ENCODE data around the gene KRTAP5-2. TPM values are rescaled to one million over a fixed set of nuclear protein-coding genes. Genes with fewer than 3 reads are reported as not detected.
A peak's percentile ranks its signal among the peaks of the same experiment; 100 is the strongest.

Gene KRTAP5-2
- total RNA-seq, 1 donor from 2014 or later, result not detected

GRCh38 chr11:1567052-1567720 lies 30.9 kb downstream of the KRTAP5-2 start:
- TF ChIP-seq CTCF (IDR thresholded peaks at IDR 0.05), result no peak
- Histone ChIP-seq H3K27ac (no peak overlapping the region), H3K9me3 (no peaks in the 10 kb centered on the region), H3K4me3 (no peak overlapping the region), H3K27me3 (no peaks in the 10 kb centered on the region), H3K36me3 (peaks cover 17 to 19% of the 10 kb centered on the region in 2 donors), H3K4me1 (peaks cover 10 to 29% of the 10 kb centered on the region in 2 donors)
- intact Hi-C loops (cut with DNase I), result loop anchor here (10.0 kb wide), 1 partner anchor 838 kb away; the partner anchor contains the start of gene TSSC4
- DNase-seq (ENCODE audit: low spot score in 2 of 2), result no peak

- intact Hi-C loops (cut with DNase I), result loop anchor here (10.0 kb wide), 1 partner anchor 838 kb away; the partner anchor contains the start of gene TSSC4
- DNase-seq (ENCODE audit: low spot score in 2 of 2), result peak in 1 of 2 donors; percentile 57
- Histone ChIP-seq H3K4me3 (no peak overlapping the region), H3K9me3 (no peaks in the 10 kb centered on the region), H3K27me3 (no peaks in the 10 kb centered on the region), H3K4me1 (peaks cover 10 to 29% of the 10 kb centered on the region in 2 donors), H3K27ac (no peak overlapping the region), H3K36me3 (peaks cover 17 to 19% of the 10 kb centered on the region in 2 donors)
- no peak for TF ChIP-seq CTCF (IDR thresholded peaks at IDR 0.05)
These were observed 31.6 kb downstream of the KRTAP5-2 start for GRCh38 chr11:1566381-1567051.

- intact Hi-C loops (cut with DNase I), result loop anchor here (10.0 kb wide), 1 partner anchor 839 kb away; the partner anchor contains the start of gene TSSC4
- peaks cover 9 to 26% of the 10 kb centered on the region in 2 donors for H3K4me1 ChIP-seq
- no peaks in the 10 kb centered on the region for H3K27me3 ChIP-seq
- H3K4me3 ChIP-seq, result no peak overlapping the region
- no peak for TF ChIP-seq CTCF (IDR thresholded peaks at IDR 0.05)
- no peak for DNase-seq (ENCODE audit: low spot score in 2 of 2)
- H3K9me3 ChIP-seq, result no peaks in the 10 kb centered on the region
- peaks cover 24% of the 10 kb centered on the region in 2 donors for H3K36me3 ChIP-seq
- H3K27ac ChIP-seq, result no peak overlapping the region
These were observed 32.2 kb downstream of the KRTAP5-2 start for GRCh38 chr11:1565904-1566247.

- intact Hi-C loops (cut with DNase I), result loop anchor here (10.0 kb wide), 1 partner anchor 839 kb away; the partner anchor contains the start of gene TSSC4
- DNase-seq (ENCODE audit: low spot score in 2 of 2), result peak in 1 of 2 donors; percentile 61
- no peak for TF ChIP-seq CTCF (IDR thresholded peaks at IDR 0.05)
- Histone ChIP-seq H3K27me3 (no peaks in the 10 kb centered on the region), H3K9me3 (no peaks in the 10 kb centered on the region), H3K4me3 (no peak overlapping the region), H3K4me1 (peaks cover 4 to 21% of the 10 kb centered on the region in 2 donors), H3K36me3 (peaks cover 27 to 29% of the 10 kb centered on the region in 2 donors), H3K27ac (peak overlapping the region; percentile 12 to 63)
These were observed 32.8 kb downstream of the KRTAP5-2 start for GRCh38 chr11:1565173-1565903.

GRCh38 chr11:1564535-1565172 lies 33.4 kb downstream of the KRTAP5-2 start:
- peak overlapping the region; percentile 12 to 63 for H3K27ac ChIP-seq
- no peak for TF ChIP-seq CTCF (IDR thresholded peaks at IDR 0.05)
- no peaks in the 10 kb centered on the region for H3K9me3 ChIP-seq
- DNase-seq (ENCODE audit: low spot score in 2 of 2), result peak; percentile 66 to 89
- peaks cover 27 to 30% of the 10 kb centered on the region in 2 donors for H3K36me3 ChIP-seq
- no peaks in the 10 kb centered on the region for H3K27me3 ChIP-seq
- intact Hi-C loops (cut with DNase I), result loop anchor here (10.0 kb wide), 1 partner anchor 840 kb away; the partner anchor contains the start of gene TSSC4
- peaks cover 3 to 22% of the 10 kb centered on the region in 2 donors for H3K4me1 ChIP-seq
- no peak overlapping the region for H3K4me3 ChIP-seq

Measured in ascending aorta (tissue), 2 donors.